ENCODE results near the gene MED15.
"Not testable (repeated sequence)": the region's sequence is repeated elsewhere in the genome, so short reads cannot be mapped to it uniquely, and the experiment has no call there.

The MED15 gene

GRCh38 chr22:20587206-20587958 lies 80.0 kb downstream of the MED15 start:
- H3K36me3 ChIP-seq (ENCODE audit: control insufficient read depth, insufficient read depth, low read length), result peaks cover 54% of the 10 kb centered on the region

DNA sequence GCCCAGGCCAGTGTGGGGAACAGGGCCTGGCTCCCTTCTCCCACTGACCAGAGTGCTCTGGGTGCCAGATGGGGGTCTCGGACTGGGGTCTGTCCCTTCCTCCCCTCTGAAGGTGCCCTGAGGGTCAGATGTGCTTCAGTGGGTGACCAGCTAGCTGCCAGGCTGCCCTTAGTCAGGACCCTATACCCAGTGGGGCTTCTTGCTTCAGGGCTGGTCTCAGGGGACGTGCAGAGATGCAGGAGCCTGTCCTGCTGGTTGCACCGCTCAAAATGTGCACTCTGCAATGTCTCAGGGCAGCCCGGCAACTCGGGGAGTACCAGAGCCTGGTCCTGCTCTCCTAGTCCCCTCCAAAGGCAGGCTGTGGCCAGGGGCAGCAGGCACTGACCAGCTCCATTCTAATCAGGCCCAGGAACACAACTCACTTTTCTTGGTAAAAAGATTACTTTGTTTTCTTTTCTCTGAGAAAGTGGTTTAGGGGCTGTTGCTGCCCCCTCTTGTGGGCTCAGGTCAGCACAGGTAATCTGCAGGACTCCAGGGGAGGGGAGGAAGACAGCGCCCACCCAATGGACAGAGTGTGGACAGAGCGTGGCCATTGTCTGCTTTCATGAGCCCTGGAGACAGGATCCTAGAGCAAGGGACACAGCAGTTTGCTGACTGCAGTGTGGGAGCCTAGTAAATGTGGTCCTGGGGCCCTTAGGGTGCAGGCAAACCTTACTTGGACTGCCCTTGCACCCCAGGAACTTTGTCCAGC lies 80.9 kb downstream of the MED15 start:
- Histone ChIP-seq H3K27ac (ENCODE audit: low read depth, low read length, severe bottlenecking) (peak overlapping the region; percentile 13), H3K4me1 (ENCODE audit: control insufficient read depth, insufficient read depth, low read length, poor library complexity, severe bottlenecking) (no peaks in the 10 kb centered on the region), H3K4me3 (ENCODE audit: extremely low read depth, insufficient read depth, low read length, poor library complexity, severe bottlenecking) (no peak overlapping the region), H3K9me3 (ENCODE audit: control insufficient read depth, low read length) (no peaks in the 10 kb centered on the region), H3K36me3 (ENCODE audit: control insufficient read depth, insufficient read depth, low read length) (peaks cover 45% of the 10 kb centered on the region)
- WGBS, 2 experiments (ENCODE audit: insufficient coverage in 2 of 2), result 84 to 93% methylated on average over 6 to 7 of the region's 7 CpGs

More at GRCh38 chr22:20587206-20587958, 80.0 kb downstream of the MED15 start:
- Histone ChIP-seq H3K4me1 (ENCODE audit: control insufficient read depth, insufficient read depth, low read length, poor library complexity, severe bottlenecking) (no peaks in the 10 kb centered on the region), H3K9me3 (ENCODE audit: control insufficient read depth, low read length) (no peaks in the 10 kb centered on the region), H3K27ac (ENCODE audit: low read depth, low read length, severe bottlenecking) (no peak overlapping the region), H3K4me3 (ENCODE audit: extremely low read depth, insufficient read depth, low read length, poor library complexity, severe bottlenecking) (no peak overlapping the region)
- 91 to 98% methylated on average over 6 to 11 of the region's 17 CpGs for WGBS, 2 experiments (ENCODE audit: insufficient coverage in 2 of 2)

DNA sequence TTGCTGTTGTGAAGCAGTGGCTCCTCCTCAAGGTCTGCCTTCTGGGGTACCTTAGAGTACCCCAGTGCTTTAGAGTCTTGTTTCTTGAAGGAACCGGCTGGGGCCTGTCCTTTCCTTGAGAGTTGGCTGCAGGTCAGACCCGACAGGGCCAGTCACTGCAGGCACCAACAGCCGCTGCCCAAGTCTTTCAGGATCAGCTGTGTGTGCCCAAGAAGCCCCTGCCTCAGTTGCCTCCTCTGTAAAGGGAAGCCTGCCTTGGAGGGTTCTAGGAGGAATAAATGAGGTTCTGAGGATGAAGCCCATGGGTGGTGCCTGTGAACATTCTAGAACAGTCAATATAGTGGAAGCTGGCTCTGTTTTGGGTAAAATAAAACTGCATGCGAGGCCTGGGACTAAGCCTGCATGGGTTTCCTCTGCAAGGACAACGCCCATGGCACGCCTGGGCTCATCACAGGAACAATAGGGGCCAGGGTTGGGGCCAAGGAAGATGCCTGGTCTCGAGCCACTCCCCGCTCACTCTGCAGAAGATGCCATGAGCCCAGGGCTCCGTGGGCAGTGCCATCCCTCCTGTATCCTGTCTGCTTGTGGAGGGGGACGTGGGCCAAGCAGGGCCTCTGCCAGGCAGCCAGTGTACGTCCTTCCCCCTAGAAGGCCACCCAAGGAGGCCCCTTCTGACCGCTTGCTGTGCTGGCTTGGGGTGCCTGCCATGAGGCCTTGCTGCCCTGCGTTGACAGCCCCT lies 81.6 kb downstream of the MED15 start:
- Histone ChIP-seq H3K9me3 (ENCODE audit: control insufficient read depth, low read length) (no peaks in the 10 kb centered on the region), H3K4me3 (ENCODE audit: extremely low read depth, insufficient read depth, low read length, poor library complexity, severe bottlenecking) (no peak overlapping the region), H3K36me3 (ENCODE audit: control insufficient read depth, insufficient read depth, low read length) (peaks cover 38% of the 10 kb centered on the region), H3K27ac (ENCODE audit: low read depth, low read length, severe bottlenecking) (no peak overlapping the region), H3K4me1 (ENCODE audit: control insufficient read depth, insufficient read depth, low read length, poor library complexity, severe bottlenecking) (no peaks in the 10 kb centered on the region)
- WGBS, 2 experiments (ENCODE audit: insufficient coverage in 2 of 2), result 89 to 93% methylated on average over 12 to 13 of the region's 13 CpGs

DNA sequence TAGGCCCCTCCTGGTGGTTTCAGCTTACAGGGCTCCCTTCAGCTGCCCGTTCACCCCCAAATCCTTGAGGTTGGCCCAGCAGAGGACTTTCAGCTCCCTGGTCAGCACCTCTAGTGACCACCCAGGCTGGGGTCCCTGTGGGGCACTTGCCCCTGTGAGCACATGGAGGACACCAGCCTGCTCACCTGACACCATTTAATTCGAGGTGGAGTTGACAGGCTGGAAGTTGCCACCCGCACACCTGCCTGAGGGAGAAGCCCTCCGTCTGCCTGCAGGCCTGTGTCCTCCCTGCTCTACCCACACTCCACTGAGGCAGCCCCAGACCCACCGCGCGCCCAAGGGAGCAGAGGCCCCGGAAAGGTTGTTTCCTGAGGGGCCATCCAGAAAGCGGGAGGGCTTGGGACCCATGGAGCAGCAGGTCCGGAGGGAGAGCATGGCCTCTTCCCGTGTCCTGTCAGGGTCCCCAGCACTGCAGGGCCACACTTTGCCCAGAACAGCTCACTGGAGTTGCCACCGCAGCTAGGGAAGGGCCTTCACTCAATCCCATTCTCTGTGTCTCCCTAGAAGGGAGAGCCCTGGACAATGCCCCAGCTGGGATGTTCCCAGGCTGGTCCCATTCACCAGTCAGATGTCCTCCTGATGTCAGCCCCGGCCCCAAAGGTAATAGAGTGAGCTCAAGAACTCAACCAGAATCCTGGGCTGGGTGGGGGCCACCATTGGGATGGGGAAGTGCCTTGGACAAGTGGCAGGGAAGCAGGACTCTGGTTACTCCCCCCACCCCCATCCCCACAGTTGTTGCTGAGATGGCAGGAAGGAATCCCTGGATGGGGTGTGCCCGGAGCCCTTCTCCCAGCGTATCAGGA lies 82.4 kb downstream of the MED15 start:
- no peaks in the 10 kb centered on the region for H3K4me1 ChIP-seq (ENCODE audit: control insufficient read depth, insufficient read depth, low read length, poor library complexity, severe bottlenecking)
- no peaks in the 10 kb centered on the region for H3K9me3 ChIP-seq (ENCODE audit: control insufficient read depth, low read length)
- no peak overlapping the region for H3K27ac ChIP-seq (ENCODE audit: low read depth, low read length, severe bottlenecking)
- peaks cover 29% of the 10 kb centered on the region for H3K36me3 ChIP-seq (ENCODE audit: control insufficient read depth, insufficient read depth, low read length)
- WGBS, 2 experiments (ENCODE audit: insufficient coverage in 2 of 2), result 93 to 95% methylated on average over 10 to 12 of the region's 15 CpGs
- no peak overlapping the region for H3K4me3 ChIP-seq (ENCODE audit: extremely low read depth, insufficient read depth, low read length, poor library complexity, severe bottlenecking)

DNA sequence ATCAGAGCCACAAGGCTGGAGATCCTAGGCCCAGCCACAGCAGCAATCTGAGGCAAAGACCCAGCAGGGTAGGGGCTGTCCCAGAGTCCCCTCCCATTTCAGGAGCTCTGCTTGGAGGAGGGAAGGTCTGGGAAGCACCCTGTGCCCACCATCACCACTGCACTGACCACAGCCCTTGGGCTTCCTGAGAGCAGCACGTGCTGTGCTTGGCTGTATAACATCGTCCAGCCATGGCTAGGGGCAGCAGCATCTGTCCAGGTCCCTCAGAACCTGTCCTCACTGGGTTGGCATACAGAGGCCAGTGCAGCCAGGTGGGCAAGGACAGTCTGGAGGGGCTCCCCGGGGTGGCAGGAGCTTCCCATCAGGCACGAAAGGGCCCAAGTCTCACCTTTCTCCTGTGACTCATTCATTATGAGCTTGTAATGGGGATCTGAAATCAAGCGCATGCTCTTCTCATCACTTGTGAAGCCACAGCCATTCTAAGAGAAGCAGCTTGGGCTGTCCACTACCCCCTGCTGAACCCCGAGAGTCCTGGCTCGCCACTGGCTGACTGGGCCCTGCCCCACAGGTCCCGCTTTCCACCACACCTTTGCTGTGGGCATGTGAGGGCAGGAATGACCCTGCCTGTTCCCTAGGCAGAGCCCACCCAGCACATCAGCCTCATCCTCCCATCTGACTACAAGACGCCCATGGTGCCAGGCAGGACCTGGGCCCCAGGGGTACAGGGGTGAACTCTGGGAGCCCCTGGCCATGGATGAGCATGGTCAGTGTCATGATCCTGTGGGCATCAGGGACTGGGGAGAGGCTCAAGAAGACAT lies 83.3 kb downstream of the MED15 start:
- no peaks in the 10 kb centered on the region for H3K4me1 ChIP-seq (ENCODE audit: control insufficient read depth, insufficient read depth, low read length, poor library complexity, severe bottlenecking)
- WGBS, 2 experiments (ENCODE audit: insufficient coverage in 2 of 2), result 82 to 85% methylated on average over 5 to 8 of the region's 9 CpGs
- no peak overlapping the region for H3K4me3 ChIP-seq (ENCODE audit: extremely low read depth, insufficient read depth, low read length, poor library complexity, severe bottlenecking)
- no peak overlapping the region for H3K27ac ChIP-seq (ENCODE audit: low read depth, low read length, severe bottlenecking)
- H3K36me3 ChIP-seq (ENCODE audit: control insufficient read depth, insufficient read depth, low read length), result peaks cover 21% of the 10 kb centered on the region
- H3K9me3 ChIP-seq (ENCODE audit: control insufficient read depth, low read length), result no peaks in the 10 kb centered on the region

GRCh38 chr22:20591295-20591645 lies 83.9 kb downstream of the MED15 start:
- 89 to 96% methylated on average over 9 to 10 of the region's 10 CpGs for WGBS, 2 experiments (ENCODE audit: insufficient coverage in 2 of 2)
- Histone ChIP-seq H3K4me1 (ENCODE audit: control insufficient read depth, insufficient read depth, low read length, poor library complexity, severe bottlenecking) (no peaks in the 10 kb centered on the region), H3K36me3 (ENCODE audit: control insufficient read depth, insufficient read depth, low read length) (peaks cover 15% of the 10 kb centered on the region)

GRCh38 chr22:20591660-20592310 lies 84.4 kb downstream of the MED15 start:
- H3K4me3 ChIP-seq (ENCODE audit: extremely low read depth, insufficient read depth, low read length, poor library complexity, severe bottlenecking), result no peak overlapping the region
- peaks cover 10% of the 10 kb centered on the region for H3K36me3 ChIP-seq (ENCODE audit: control insufficient read depth, insufficient read depth, low read length)
- 78 to 88% methylated on average over 24 to 28 of the region's 28 CpGs for WGBS, 2 experiments (ENCODE audit: insufficient coverage in 2 of 2)
- no peaks in the 10 kb centered on the region for H3K9me3 ChIP-seq (ENCODE audit: control insufficient read depth, low read length)
- no peaks in the 10 kb centered on the region for H3K4me1 ChIP-seq (ENCODE audit: control insufficient read depth, insufficient read depth, low read length, poor library complexity, severe bottlenecking)
- no peak overlapping the region for H3K27ac ChIP-seq (ENCODE audit: low read depth, low read length, severe bottlenecking)

More at GRCh38 chr22:20591295-20591645, 83.9 kb downstream of the MED15 start:
- Histone ChIP-seq H3K9me3 (ENCODE audit: control insufficient read depth, low read length) (no peaks in the 10 kb centered on the region), H3K27ac (ENCODE audit: low read depth, low read length, severe bottlenecking) (no peak overlapping the region), H3K4me3 (ENCODE audit: extremely low read depth, insufficient read depth, low read length, poor library complexity, severe bottlenecking) (no peak overlapping the region)

DNA sequence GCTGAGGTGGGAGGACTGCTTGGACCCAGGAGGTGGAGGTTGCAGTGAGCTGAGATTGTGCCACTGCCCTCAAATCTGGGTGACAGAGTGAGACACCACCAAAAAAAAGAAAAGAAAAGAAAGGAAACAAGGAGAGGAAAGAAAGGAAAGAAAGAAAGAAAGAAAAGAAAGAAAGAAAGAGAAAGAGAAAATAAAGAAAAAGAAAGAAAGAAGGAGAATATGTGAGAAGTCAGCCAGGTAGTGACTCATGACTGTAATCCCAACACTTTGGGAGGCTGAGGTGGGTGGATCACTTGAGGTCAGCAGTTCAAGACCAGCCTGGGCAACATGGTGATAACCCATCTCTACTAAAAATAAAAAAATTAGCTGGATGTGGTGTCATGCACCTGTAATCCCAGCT lies 86.6 kb downstream of the MED15 start:
- not testable (repeated sequence) for H3K36me3 ChIP-seq (ENCODE audit: control insufficient read depth, insufficient read depth, low read length); H3K4me1 ChIP-seq (ENCODE audit: control insufficient read depth, insufficient read depth, low read length, poor library complexity, severe bottlenecking); H3K27ac ChIP-seq (ENCODE audit: low read depth, low read length, severe bottlenecking); H3K4me3 ChIP-seq (ENCODE audit: extremely low read depth, insufficient read depth, low read length, poor library complexity, severe bottlenecking); H3K9me3 ChIP-seq (ENCODE audit: control insufficient read depth, low read length)

DNA sequence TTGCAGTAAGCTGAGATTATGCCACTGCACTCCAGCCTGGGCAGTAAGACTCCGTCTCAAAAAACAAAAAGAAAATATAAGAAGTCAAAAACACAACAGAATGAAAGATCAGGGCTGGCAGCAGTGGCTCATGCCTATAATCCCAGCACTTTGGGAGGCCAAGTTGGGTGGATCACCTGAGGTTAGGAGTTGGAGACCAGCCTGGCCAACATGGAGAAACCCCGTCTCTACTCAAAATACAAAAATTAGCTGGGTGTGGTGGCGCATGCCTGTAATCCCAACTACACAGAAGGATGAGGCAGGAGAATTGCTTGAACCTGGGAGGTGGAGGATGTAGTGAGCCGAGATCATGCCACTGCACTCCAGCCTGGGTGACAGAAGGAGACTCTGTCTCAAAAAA lies 87.1 kb downstream of the MED15 start:
- H3K27ac ChIP-seq (ENCODE audit: low read depth, low read length, severe bottlenecking); H3K9me3 ChIP-seq (ENCODE audit: control insufficient read depth, low read length); H3K4me3 ChIP-seq (ENCODE audit: extremely low read depth, insufficient read depth, low read length, poor library complexity, severe bottlenecking); H3K36me3 ChIP-seq (ENCODE audit: control insufficient read depth, insufficient read depth, low read length); H3K4me1 ChIP-seq (ENCODE audit: control insufficient read depth, insufficient read depth, low read length, poor library complexity, severe bottlenecking): not testable (repeated sequence)
- WGBS, 2 experiments (ENCODE audit: insufficient coverage in 2 of 2), result 100% methylated on average over 2 of the region's 4 CpGs; no CpG with 5 or more reads in 1 of the 2 experiments
